Panc1 (cell line): ENCODE data around the gene ADAM22. TPM values are rescaled to one million over a fixed set of nuclear protein-coding genes. Genes with fewer than 3 reads are reported as not detected.

Experiments
- ATAC-seq: fragments of 200-7000 bp; cut with Tn5 transposase; 2 replicates; pipeline ENCODE4 v1.9.1; 2020; ENCODE audit warnings: mild to moderate bottlenecking, moderate library complexity
- BruUV-seq: library from RNA; stranded (reverse); fragments of 400-500 nt; replicated peaks from 2 replicates; lab custom pipeline; 2021; lab: Mats Ljungman, UMichigan
- CTCF ChIA-PET: fragments of 300-600 bp; sonication (Branson Sonifier 250); formaldehyde crosslinking; loops from one replicate; lab custom pipeline; 2022; ENCODE audit warnings: antibody characterized with exemption; lab: Charles Lee
- POLR2A ChIA-PET: fragments of 300-600 bp; sonication (Branson Sonifier 250); formaldehyde crosslinking; loops from one replicate; lab custom pipeline; 2022; ENCODE audit warnings: antibody characterized with exemption; lab: Charles Lee
- DNase-seq: peaks from one replicate; pipeline ENCODE4 v3.0.0-alpha.2; 2010; ENCODE audit warnings: low read depth, low spot score
- H3K27ac ChIP-seq: 2 replicates; pipeline ENCODE4 v1.5.1; 2011; ENCODE audit warnings: mild to moderate bottlenecking, low read length, inconsistent platforms
- H3K27me3 ChIP-seq: fragments of 200-500 bp; sonication (Bioruptor generic); 2 replicates; pipeline ENCODE4 v1.6.0; 2014; ENCODE audit warnings: low read length, inconsistent platforms; ENCODE audit not compliant: control insufficient read depth, insufficient read depth
- H3K36me3 ChIP-seq: fragments of 200-500 bp; sonication (Bioruptor generic); 2 replicates; pipeline ENCODE4 v1.5.1; 2014; ENCODE audit warnings: inconsistent platforms, mild to moderate bottlenecking, low read length, moderate library complexity; ENCODE audit not compliant: control insufficient read depth, insufficient read depth
- H3K4me1 ChIP-seq: 2 replicates; pipeline ENCODE4 v1.5.1; 2011; ENCODE audit warnings: inconsistent platforms, mild to moderate bottlenecking, low read length, moderate library complexity; ENCODE audit not compliant: control insufficient read depth, insufficient read depth
- H3K4me3 ChIP-seq, 2 experiments: 2 replicates each; pipeline ENCODE4 v1.5.1; 2011 to 2012; ENCODE audit warnings: low read depth in 2 of 2, low read length in 2 of 2, mild to moderate bottlenecking in 2 of 2, inconsistent platforms in 1 of 2, moderate library complexity in 1 of 2
- H3K9me3 ChIP-seq: fragments of 200-500 bp; sonication (Bioruptor generic); 2 replicates; pipeline ENCODE4 v1.5.1; 2014; ENCODE audit warnings: low read depth, mild to moderate bottlenecking, inconsistent platforms, low read length, moderate library complexity; ENCODE audit not compliant: control insufficient read depth, insufficient read depth
- CTCF ChIP-seq: fragments of 450-650 bp; IDR thresholded peaks from 2 replicates; pipeline ENCODE4 v1.5.1; 2017; ENCODE audit warnings: mild to moderate bottlenecking
- POLR2AphosphoS5 ChIP-seq: IDR thresholded peaks from 2 replicates; pipeline ENCODE4 v1.6.1; 2012; ENCODE audit warnings: mild to moderate bottlenecking, low read depth, low read length, moderate library complexity
- REST ChIP-seq, 2 experiments: IDR thresholded peaks; 2 replicates each; pipeline ENCODE4 v1.6.1; 2011 to 2012; ENCODE audit warnings: low read depth in 2 of 2, control low read depth in 1 of 2, low read length in 1 of 2, mild to moderate bottlenecking in 1 of 2, moderate library complexity in 1 of 2; ENCODE audit not compliant: insufficient read depth in 1 of 2
- SIN3A ChIP-seq: IDR thresholded peaks from 2 replicates; pipeline ENCODE4 v1.6.1; 2012; ENCODE audit warnings: low read depth, mild to moderate bottlenecking, low read length, moderate library complexity, borderline replicate concordance; ENCODE audit not compliant: insufficient read depth
- TCF7L2 ChIP-seq: IDR thresholded peaks from 2 replicates; pipeline ENCODE4 v1.6.1; 2011; ENCODE audit warnings: mild to moderate bottlenecking, low read depth, low read length, inconsistent platforms
- in situ Hi-C: cut with HindIII; loops from 2 replicates; pipeline ENCODE4 v1.10.0; 2016; ENCODE audit warnings: low sequenced_read_pairs, low pct_unique_long_range_greater_than_20kb
- intact Hi-C: fragments of 100-400 bp; cut with micrococcal nuclease; formaldehyde crosslinking; loops from one replicate; pipeline ENCODE4 v1.10.0; 2022; ENCODE audit not compliant: unreplicated experiment
- total RNA-seq: library from RNA; stranded (reverse); gene quantifications from one replicate; pipeline ENCODE4 v1.2.1, GENCODE V29; 2021; ENCODE audit not compliant: unreplicated experiment

The ADAM22 gene
- total RNA-seq, 1 experiment from 2014 or later: 4.2 TPM

GRCh38 chr7:88090240-88090639 is 156.2 kb downstream of the ADAM22 start:
- H3K4me3 ChIP-seq: no peak overlapping the region
- no peak for ATAC-seq
- TF ChIP-seq TCF7L2: no peak
- POLR2A ChIA-PET: no interaction called here
- no TSS peak for BruUV-seq
- no peaks in the 10 kb centered on the region for H3K9me3 ChIP-seq
- in situ Hi-C loops (no loop called here), intact Hi-C loops (no loop called here)
- DNase-seq: no peak
- H3K36me3 ChIP-seq: no peaks in the 10 kb centered on the region
- CTCF ChIA-PET: no interaction called here
- no peaks in the 10 kb centered on the region for H3K4me1 ChIP-seq
- no peak overlapping the region for H3K27ac ChIP-seq
- H3K27me3 ChIP-seq: no peaks in the 10 kb centered on the region

- intact Hi-C loops (no loop called here), in situ Hi-C loops (no loop called here)
- no TSS peak for BruUV-seq
- Histone ChIP-seq H3K27ac (no peak overlapping the region), H3K4me3 (no peak overlapping the region), H3K27me3 (no peaks in the 10 kb centered on the region), H3K4me1 (no peaks in the 10 kb centered on the region), H3K9me3 (no peaks in the 10 kb centered on the region), H3K36me3 (no peaks in the 10 kb centered on the region)
- ChIA-PET POLR2A (no interaction called here), CTCF (no interaction called here)
- TF ChIP-seq POLR2AphosphoS5: no peak
- TF ChIP-seq TCF7L2: no peak
- no peak for TF ChIP-seq CTCF
- TF ChIP-seq REST (IDR thresholded peaks at IDR 0.05; ENCODE audit: insufficient read depth in 1 of 2, low read depth in 2 of 2, low read length in 1 of 2): no peak
- no peak for TF ChIP-seq SIN3A
- no peak for ATAC-seq
- DNase-seq: no peak
Observed at GRCh38 chr7:88090671-88091070, 156.6 kb downstream of the ADAM22 start.

GRCh38 chr7:88091988-88092675 is 158.1 kb downstream of the ADAM22 start:
- Histone ChIP-seq H3K9me3 (no peaks in the 10 kb centered on the region), H3K27ac (no peak overlapping the region), H3K4me1 (no peaks in the 10 kb centered on the region), H3K27me3 (no peaks in the 10 kb centered on the region), H3K4me3 (no peak overlapping the region), H3K36me3 (no peaks in the 10 kb centered on the region)
- CTCF ChIA-PET: no interaction called here
- POLR2A ChIA-PET: no interaction called here
- DNase-seq (no peak), ATAC-seq (no peak)
- BruUV-seq: no TSS peak
- in situ Hi-C loops (no loop called here), intact Hi-C loops (no loop called here)
- TF ChIP-seq TCF7L2 (no peak), SIN3A (no peak), REST (IDR thresholded peaks at IDR 0.05; ENCODE audit: insufficient read depth in 1 of 2, low read depth in 2 of 2, low read length in 1 of 2) (no peak), POLR2AphosphoS5 (no peak), CTCF (no peak)
